ENCODE measurements around the gene PLEK.

The PLEK gene

GRCh38 chr2:68341583-68341982 is 23.5 kb upstream of the PLEK start:
- H3K4me3 ChIP-seq (ENCODE audit: low read depth, low read length) = no peak overlapping the region
- CTCF ChIA-PET = no interaction called here
- POLR2A ChIA-PET = no interaction called here

GRCh38 chr2:68342470-68342869 is 22.6 kb upstream of the PLEK start:
- no peak overlapping the region for H3K27ac ChIP-seq (ENCODE audit: extremely low read depth, low read depth, low read length)
- ChIA-PET CTCF (no interaction called here), POLR2A (no interaction called here)
- H3K4me3 ChIP-seq (ENCODE audit: low read depth, low read length) = no peak overlapping the region
- H3K4me1 ChIP-seq (ENCODE audit: control insufficient read depth, insufficient read depth, low read length) = no peaks in the 10 kb centered on the region
- TF ChIP-seq PRDM10 (tag by site-specific recombination; IDR thresholded peaks at IDR 0.05) (0 out of 2 replicates have a peak, but pooled peaks have one; percentile 21), ZNF521 (tag by site-specific recombination; IDR thresholded peaks at IDR 0.05) (no peak), ZNF747 (tag by site-specific recombination; IDR thresholded peaks at IDR 0.05) (no peak), PRDM6 (tag by site-specific recombination; IDR thresholded peaks at IDR 0.05) (no peak)
- no peaks in the 10 kb centered on the region for H3K9me3 ChIP-seq (ENCODE audit: control insufficient read depth, insufficient read depth, low read depth, low read length)
- no peaks in the 10 kb centered on the region for H3K36me3 ChIP-seq (ENCODE audit: control insufficient read depth in 2 of 2, insufficient read depth in 1 of 2, low read length in 2 of 2)

More at GRCh38 chr2:68341583-68341982, 23.5 kb upstream of the PLEK start:
- no peaks in the 10 kb centered on the region for H3K36me3 ChIP-seq (ENCODE audit: control insufficient read depth in 2 of 2, insufficient read depth in 1 of 2, low read length in 2 of 2)
- no peak overlapping the region for H3K27ac ChIP-seq (ENCODE audit: extremely low read depth, low read depth, low read length)
- no peaks in the 10 kb centered on the region for H3K4me1 ChIP-seq (ENCODE audit: control insufficient read depth, insufficient read depth, low read length)
- H3K9me3 ChIP-seq (ENCODE audit: control insufficient read depth, insufficient read depth, low read depth, low read length) = no peaks in the 10 kb centered on the region
- TF ChIP-seq ZNF37A (tag by site-specific recombination; IDR thresholded peaks at IDR 0.05) (no peak), CTCF (tag by site-specific recombination; IDR thresholded peaks at IDR 0.05) (no peak), ZNF677 (tag by site-specific recombination; IDR thresholded peaks at IDR 0.05) (no peak), ZNF776 (tag by site-specific recombination; IDR thresholded peaks at IDR 0.05; ENCODE audit: borderline replicate concordance) (no peak), GLIS1 (tag by site-specific recombination; IDR thresholded peaks at IDR 0.05) (no peak), ZNF701 (tag by site-specific recombination; IDR thresholded peaks at IDR 0.05) (no peak)

- ChIA-PET POLR2A (no interaction called here), CTCF (interaction anchor here (0.8 to 1.5 kb wide), 2 partner anchors 11 to 97 kb away, joined by 3 to 4 read pairs; no protein-coding TSS in a partner anchor)
- no peaks in the 10 kb centered on the region for H3K9me3 ChIP-seq (ENCODE audit: control insufficient read depth, insufficient read depth, low read depth, low read length)
- TF ChIP-seq PRDM1 (tag by site-specific recombination; IDR thresholded peaks at IDR 0.05) = no peak
- TF ChIP-seq PRDM6 (tag by site-specific recombination; IDR thresholded peaks at IDR 0.05) = no peak
- no peak for TF ChIP-seq BCL6B (tag by site-specific recombination; IDR thresholded peaks at IDR 0.05)
- TF ChIP-seq ZNF423 (tag by site-specific recombination; IDR thresholded peaks at IDR 0.05) = no peak
- TF ChIP-seq KLF10 (tag by site-specific recombination; IDR thresholded peaks at IDR 0.05) = no peak
- no peak for TF ChIP-seq ZNF239 (tag by site-specific recombination; IDR thresholded peaks at IDR 0.05)
- TF ChIP-seq ZSCAN30 (tag by site-specific recombination; IDR thresholded peaks at IDR 0.05) = no peak
- TF ChIP-seq ZNF514 (tag by site-specific recombination; IDR thresholded peaks at IDR 0.05) = no peak
- TF ChIP-seq ZNF48 (tag by site-specific recombination; IDR thresholded peaks at IDR 0.05) = no peak
- no peak for TF ChIP-seq ZNF366 (tag by site-specific recombination; conservative IDR thresholded peaks at IDR 0.05)
- TF ChIP-seq ZNF174 (tag by site-specific recombination; IDR thresholded peaks at IDR 0.05) = no peak
Observed at GRCh38 chr2:68344031-68344430, 21.1 kb upstream of the PLEK start.

More at GRCh38 chr2:68344031-68344430, 21.1 kb upstream of the PLEK start:
- Histone ChIP-seq H3K27ac (ENCODE audit: extremely low read depth, low read depth, low read length) (no peak overlapping the region), H3K4me3 (ENCODE audit: low read depth, low read length) (no peak overlapping the region), H3K4me1 (ENCODE audit: control insufficient read depth, insufficient read depth, low read length) (no peaks in the 10 kb centered on the region), H3K36me3 (ENCODE audit: control insufficient read depth in 2 of 2, insufficient read depth in 1 of 2, low read length in 2 of 2) (no peaks in the 10 kb centered on the region)

Data from HEK293 (cell line).